ENCODE data around the gene C17orf50.

DNA sequence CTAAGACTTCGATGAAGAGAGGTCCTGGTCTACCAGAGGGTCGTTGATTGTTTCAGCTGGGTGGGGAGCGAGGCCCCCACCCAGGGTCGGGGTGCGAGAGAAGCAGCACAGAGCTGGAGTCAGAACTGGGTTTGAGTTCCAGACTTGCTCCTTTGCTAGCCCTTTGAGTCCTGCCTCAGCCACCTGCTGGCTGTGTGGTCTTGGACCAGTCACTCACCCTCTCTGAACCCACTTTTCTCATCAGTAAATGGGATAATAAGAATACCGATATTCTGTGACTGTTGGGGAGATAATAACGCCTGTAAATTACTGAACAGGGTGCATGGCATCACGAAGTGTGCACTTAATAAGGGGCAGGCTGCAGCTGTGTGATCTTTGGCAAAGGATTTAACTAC is 35.2 kb downstream of the C17orf50 start:
- TF ChIP-seq, protein P1, sequence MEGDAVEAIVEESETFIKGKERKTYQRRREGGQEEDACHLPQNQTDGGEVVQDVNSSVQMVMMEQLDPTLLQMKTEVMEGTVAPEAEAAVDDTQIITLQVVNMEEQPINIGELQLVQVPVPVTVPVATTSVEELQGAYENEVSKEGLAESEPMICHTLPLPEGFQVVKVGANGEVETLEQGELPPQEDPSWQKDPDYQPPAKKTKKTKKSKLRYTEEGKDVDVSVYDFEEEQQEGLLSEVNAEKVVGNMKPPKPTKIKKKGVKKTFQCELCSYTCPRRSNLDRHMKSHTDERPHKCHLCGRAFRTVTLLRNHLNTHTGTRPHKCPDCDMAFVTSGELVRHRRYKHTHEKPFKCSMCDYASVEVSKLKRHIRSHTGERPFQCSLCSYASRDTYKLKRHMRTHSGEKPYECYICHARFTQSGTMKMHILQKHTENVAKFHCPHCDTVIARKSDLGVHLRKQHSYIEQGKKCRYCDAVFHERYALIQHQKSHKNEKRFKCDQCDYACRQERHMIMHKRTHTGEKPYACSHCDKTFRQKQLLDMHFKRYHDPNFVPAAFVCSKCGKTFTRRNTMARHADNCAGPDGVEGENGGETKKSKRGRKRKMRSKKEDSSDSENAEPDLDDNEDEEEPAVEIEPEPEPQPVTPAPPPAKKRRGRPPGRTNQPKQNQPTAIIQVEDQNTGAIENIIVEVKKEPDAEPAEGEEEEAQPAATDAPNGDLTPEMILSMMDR (IDR thresholded peaks at IDR 0.05 in 4 of 5, conservative IDR thresholded peaks at IDR 0.05 in 1 of 5): no peak
- no peak for TF ChIP-seq POLR2A (IDR thresholded peaks at IDR 0.05)
